GM12892 (cell line): ENCODE results near the gene CAPZA1.

Source experiments
- DNase-seq: peaks from one replicate; pipeline ENCODE4 v3.0.0; 2011; ENCODE audit not compliant: insufficient read length
- FAIRE-seq: peaks from 2 replicates; lab custom pipeline; 2011; peaks lifted over from hg19 to GRCh38; lab: Jason Lieb, UNC
- POLR2A ChIP-seq: IDR thresholded peaks from 2 replicates; pipeline ENCODE4 v1.6.1; 2011; ENCODE audit warnings: low read depth, low read length, control low read depth
- POLR2AphosphoS5 ChIP-seq: IDR thresholded peaks from 2 replicates; pipeline ENCODE4 v1.6.1; 2011; ENCODE audit warnings: low read depth, low read length, control low read depth
- TAF1 ChIP-seq: IDR thresholded peaks from 2 replicates; pipeline ENCODE4 v1.6.1; 2011; ENCODE audit warnings: low read depth, mild to moderate bottlenecking, control low read depth, low read length, borderline replicate concordance

CAPZA1 gene

DNA sequence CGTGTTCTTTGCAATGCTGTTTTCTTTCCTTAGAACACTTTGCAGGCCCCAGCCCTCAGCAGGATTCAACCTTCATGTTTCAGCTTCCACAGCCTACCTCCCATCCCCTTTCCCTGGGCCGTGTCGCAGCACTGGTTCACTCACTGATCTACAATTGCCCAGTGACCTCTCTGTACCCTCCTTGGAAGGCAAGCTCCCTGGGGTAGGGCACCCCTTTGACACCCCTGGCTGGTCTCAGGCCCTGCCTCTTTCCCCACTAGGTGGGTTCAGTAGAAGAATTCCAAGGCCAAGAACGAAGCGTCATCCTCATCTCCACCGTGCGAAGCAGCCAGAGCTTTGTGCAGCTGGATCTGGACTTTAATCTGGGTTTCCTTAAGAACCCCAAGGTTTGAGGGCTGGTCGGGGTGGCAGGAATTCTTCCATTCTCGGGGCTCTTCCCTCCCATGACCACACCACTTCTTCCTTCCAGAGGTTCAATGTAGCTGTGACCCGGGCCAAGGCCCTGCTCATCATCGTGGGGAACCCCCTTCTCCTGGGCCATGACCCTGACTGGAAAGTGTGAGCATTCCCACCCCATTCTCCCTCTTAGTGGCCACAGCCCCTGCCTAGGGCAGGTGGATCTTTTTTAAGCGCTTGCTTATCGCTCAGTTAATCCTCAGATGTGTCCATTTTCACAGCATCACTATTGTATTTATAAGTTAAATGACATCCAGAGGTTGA is 80.0 kb downstream of the CAPZA1 start:
- no peak for FAIRE-seq
- peak; percentile 35; the same call in 1 of the 2 replicates for TF ChIP-seq POLR2A
- TF ChIP-seq TAF1, result no peak

DNA sequence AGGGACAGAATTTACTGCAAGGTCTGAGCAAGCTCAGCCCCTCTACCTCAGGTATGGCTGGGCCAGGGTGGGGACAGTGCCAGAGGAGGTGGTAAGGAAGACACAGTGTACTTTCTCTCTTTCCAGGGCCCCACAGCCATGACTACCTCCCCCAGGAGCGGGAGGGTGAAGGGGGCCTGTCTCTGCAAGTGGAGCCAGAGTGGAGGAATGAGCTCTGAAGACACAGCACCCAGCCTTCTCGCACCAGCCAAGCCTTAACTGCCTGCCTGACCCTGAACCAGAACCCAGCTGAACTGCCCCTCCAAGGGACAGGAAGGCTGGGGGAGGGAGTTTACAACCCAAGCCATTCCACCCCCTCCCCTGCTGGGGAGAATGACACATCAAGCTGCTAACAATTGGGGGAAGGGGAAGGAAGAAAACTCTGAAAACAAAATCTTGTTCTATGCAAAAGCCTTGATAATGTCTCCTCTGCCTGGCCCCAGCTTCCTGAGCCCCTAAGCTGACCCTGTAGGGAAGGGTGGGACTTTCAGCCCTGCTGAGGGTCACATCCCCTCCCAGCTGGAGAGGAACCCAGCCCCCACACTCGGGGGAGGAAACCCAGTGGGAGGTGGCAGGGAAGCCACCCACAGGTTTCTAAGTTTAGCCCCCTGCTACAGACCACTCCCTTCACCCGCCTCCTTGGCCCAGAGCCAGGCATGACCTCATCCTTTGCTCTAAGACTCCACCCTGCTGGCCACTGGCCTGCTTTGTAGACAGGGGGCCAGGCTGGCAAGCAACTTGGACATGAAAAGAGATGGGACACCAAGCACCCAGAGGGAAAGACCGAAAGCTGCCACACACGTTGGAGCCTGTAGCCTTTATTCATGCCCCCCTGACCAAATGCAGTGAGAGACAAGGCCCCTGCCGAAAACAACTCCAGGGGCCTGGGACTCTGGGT is 80.9 kb downstream of the CAPZA1 start:
- FAIRE-seq (no peak), DNase-seq (peak; percentile 59)
- TF ChIP-seq POLR2AphosphoS5, result no peak; the same call in 1 of the 2 replicates
- TF ChIP-seq TAF1, result no peak
- no peak for TF ChIP-seq POLR2A

More for the DNA sequence above, 80.0 kb downstream of the CAPZA1 start:
- DNase-seq, result no peak

GRCh38 chr1:112701227-112702066 is 81.8 kb downstream of the CAPZA1 start:
- FAIRE-seq (no peak), DNase-seq (no peak)
- TF ChIP-seq POLR2AphosphoS5 (no peak), POLR2A (no peak; the same call in 1 of the 2 replicates), TAF1 (no peak)

GRCh38 chr1:112702067-112702395 is 82.4 kb downstream of the CAPZA1 start:
- FAIRE-seq (no peak), DNase-seq (no peak)
- TF ChIP-seq TAF1 (no peak), POLR2AphosphoS5 (no peak; the same call in 1 of the 2 replicates), POLR2A (no peak)

GRCh38 chr1:112702420-112703261 is 83.0 kb downstream of the CAPZA1 start:
- DNase-seq, result no peak
- TF ChIP-seq POLR2AphosphoS5 (0 out of 2 replicates have a peak, but pooled peaks have one; percentile 13), POLR2A (no peak)
- FAIRE-seq, result no peak

GRCh38 chr1:112703706-112704105 is 84.1 kb downstream of the CAPZA1 start:
- TF ChIP-seq POLR2A, result no peak
- TF ChIP-seq TAF1, result no peak
- no peak for TF ChIP-seq POLR2AphosphoS5
- FAIRE-seq, result no peak
- DNase-seq, result no peak

DNA sequence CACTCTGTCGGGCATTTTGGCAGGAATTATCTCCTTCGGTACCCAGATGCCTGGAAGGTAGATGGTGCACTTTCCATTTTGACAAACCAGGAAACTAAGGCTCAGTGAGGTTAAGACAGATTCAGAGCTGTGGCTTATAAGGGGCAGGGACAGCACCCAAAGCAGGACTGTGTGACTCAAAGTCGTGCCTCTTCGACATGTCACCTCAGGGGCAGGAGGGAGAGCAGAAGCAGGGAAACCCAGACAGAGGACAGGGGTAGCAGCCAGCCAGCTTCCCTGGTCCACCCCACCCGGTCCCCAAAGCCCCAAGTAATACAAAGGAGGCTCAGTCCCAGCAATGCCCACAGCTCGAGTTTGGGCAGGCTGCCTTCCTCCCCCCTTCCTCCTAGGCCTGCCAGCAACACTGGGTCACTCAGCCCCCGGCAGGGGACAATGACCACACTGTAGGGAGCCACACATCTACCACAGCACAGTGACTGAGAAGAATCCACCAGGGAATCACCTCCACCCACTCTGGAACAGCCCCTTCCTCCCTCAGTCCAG is 84.8 kb downstream of the CAPZA1 start:
- DNase-seq (no peak), FAIRE-seq (no peak)
- TF ChIP-seq POLR2A (no peak), TAF1 (no peak), POLR2AphosphoS5 (no peak)

DNA sequence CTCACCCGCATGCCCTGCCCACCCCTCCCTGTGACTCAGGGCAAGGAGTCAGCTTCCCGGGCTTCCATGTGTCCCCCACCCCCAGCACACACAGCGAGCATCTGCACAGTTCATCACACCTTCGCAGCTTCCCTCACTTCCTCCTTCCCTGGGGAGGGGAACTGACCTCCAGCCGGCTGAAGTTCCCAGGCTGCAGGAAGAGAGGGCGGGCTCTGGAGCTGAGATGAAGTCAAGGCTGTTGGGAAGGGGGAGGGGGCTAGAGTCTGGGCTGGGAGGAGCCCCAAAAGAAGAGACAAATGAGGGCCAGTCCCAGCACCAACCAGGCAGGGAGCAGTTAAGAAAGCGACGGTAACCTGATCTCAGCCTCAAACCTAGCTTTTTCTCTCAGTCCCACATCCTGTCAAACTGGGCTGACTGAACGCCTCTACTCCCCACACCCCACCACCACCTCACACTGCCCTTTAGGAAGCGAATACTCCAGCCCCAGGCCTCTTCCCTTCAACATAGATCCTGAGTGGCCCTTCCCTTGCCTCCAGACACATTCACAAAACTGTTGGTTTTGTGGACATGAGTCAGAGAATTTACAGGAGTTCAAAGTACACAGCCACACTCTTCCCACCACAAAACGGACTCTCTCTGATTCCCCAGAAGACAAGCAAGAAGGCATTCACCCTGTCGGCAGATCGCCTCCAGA is 85.4 kb downstream of the CAPZA1 start:
- TF ChIP-seq POLR2AphosphoS5 (peak; percentile 84), POLR2A (peak; percentile 80), TAF1 (peak; percentile 31; the same call in 1 of the 2 replicates)
- FAIRE-seq, result peak; percentile 30
- DNase-seq, result peak; percentile 80

DNA sequence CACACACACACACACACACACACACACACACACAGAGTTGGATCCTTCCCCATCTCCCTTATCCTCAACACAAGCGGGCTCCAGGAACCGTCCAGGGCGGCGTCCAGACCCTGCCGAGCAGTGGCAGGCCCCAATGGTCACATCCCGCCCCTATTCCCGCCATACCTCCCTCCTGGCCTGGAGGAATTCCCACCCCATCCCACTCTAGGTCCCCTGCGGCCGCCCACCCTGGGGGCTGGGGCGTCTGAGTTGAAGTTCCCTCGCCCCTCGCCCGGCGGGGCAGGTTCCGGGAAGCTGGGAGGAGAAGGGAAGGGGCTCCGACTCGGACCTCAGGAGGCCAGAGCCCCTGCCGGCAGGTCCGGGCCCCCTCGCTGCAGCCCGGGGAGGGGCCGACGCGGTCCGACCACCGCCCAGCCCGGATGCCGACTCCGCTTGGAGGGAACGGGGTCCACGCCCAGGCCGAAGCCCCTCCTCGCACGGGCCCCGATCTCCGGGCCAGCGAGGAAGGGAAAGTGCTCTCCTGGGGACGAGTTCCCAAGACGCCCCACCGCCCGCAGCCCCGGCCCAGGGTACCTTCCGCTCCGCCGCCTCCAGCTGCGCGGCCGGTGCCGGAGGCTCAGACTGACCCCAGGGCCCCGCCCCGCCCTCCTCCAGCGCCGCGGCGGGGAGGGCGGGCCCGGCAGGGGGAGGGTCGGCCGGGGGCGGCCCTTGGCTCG is 87.0 kb downstream of the CAPZA1 start, which contains the start of gene RHOC:
Gene RHOC, minus strand, starts transcription at position 623 of the 716 bp plus-strand sequence. CDS start 3,328 bp downstream, outside the sequence.
- DNase-seq (peak; percentile 81), FAIRE-seq (no peak)
- TF ChIP-seq POLR2A (peak; percentile 41; the same call in 1 of the 2 replicates), TAF1 (no peak)
